Measurements from ENCODE around the gene LMOD2.

GRCh38 chr7:123635551-123636359 is 19.9 kb upstream of the LMOD2 start:
- peak in 5 of 6 experiments; percentile 30 to 65 (median 59) for TF ChIP-seq CTCF (IDR thresholded peaks at IDR 0.05)
- no peak for TF ChIP-seq POLR2A (IDR thresholded peaks at IDR 0.05)

Data from thyroid gland (tissue), 4 donors.